Fibroblast of skin of right quadriceps (primary cell): ENCODE measurements around the gene CCDC197.
A peak's percentile ranks its signal among the peaks of the same experiment; 100 is the strongest.

ENCODE experiments used
- DNase-seq: peaks from one replicate; pipeline ENCODE4 v3.0.0-alpha.2; 2013

Gene CCDC197

GRCh38 chr14:93962701-93963601, 34.1 kb upstream of the CCDC197 start:
- DNase-seq, result no peak

- DNase-seq, result no peak
Observed at GRCh38 chr14:93963692-93964091, 33.4 kb upstream of the CCDC197 start.

GRCh38 chr14:93964281-93964680, 32.8 kb upstream of the CCDC197 start:
- no peak for DNase-seq

GRCh38 chr14:93964820-93965286, 32.2 kb upstream of the CCDC197 start:
- DNase-seq, result no peak

- DNase-seq, result peak; percentile 93
Observed at GRCh38 chr14:93965287-93965821, 31.7 kb upstream of the CCDC197 start.

- DNase-seq, result no peak
Observed at GRCh38 chr14:93965946-93966474, 31.1 kb upstream of the CCDC197 start.

GRCh38 chr14:93967637-93968250, 29.4 kb upstream of the CCDC197 start:
- no peak for DNase-seq

GRCh38 chr14:93969082-93969828, 27.8 kb upstream of the CCDC197 start:
- no peak for DNase-seq

- DNase-seq, result no peak
Observed at GRCh38 chr14:93970585-93970964, 26.5 kb upstream of the CCDC197 start.

GRCh38 chr14:93970965-93971634, 26.0 kb upstream of the CCDC197 start:
- no peak for DNase-seq

- no peak for DNase-seq
Observed at GRCh38 chr14:93971635-93972027, 25.5 kb upstream of the CCDC197 start.

GRCh38 chr14:93972618-93973205, 24.4 kb upstream of the CCDC197 start:
- DNase-seq, result no peak

- no peak for DNase-seq
Observed at GRCh38 chr14:93973607-93974006, 23.5 kb upstream of the CCDC197 start.

- DNase-seq, result no peak
Observed at GRCh38 chr14:93974299-93974698, 22.8 kb upstream of the CCDC197 start.

- no peak for DNase-seq
Observed at GRCh38 chr14:93974833-93975232, 22.3 kb upstream of the CCDC197 start.

GRCh38 chr14:93975791-93976476, 21.2 kb upstream of the CCDC197 start:
- DNase-seq, result peak; percentile 21

GRCh38 chr14:93976477-93977057, 20.5 kb upstream of the CCDC197 start, which contains the start of gene ASB2:
ASB2 (minus strand) TSS chr14:93976570; CDS start chr14:93964539, 12,031 bp downstream.
- peak; percentile 33 for DNase-seq

- no peak for DNase-seq
Observed at GRCh38 chr14:93977171-93977570, 19.9 kb upstream of the CCDC197 start.

GRCh38 chr14:93977790-93978581, 19.1 kb upstream of the CCDC197 start:
- DNase-seq, result no peak

- no peak for DNase-seq
Observed at GRCh38 chr14:93978735-93979134, 18.4 kb upstream of the CCDC197 start.
